H1 (cell line): ENCODE data around the gene TC2N.

ENCODE experiments used
- CTCF ChIP-seq, 3 experiments: IDR thresholded peaks; 1 replicate in 2 of 3; 2 replicates in 1 of 3; pipeline versions ENCODE4 v1.5.1 to v1.6.1; 2011; ENCODE audit warnings: low read length in 3 of 3, mild to moderate bottlenecking in 3 of 3, inconsistent platforms in 2 of 3, low read depth in 1 of 3, moderate library complexity in 1 of 3; ENCODE audit not compliant: insufficient read depth in 1 of 3; ENCODE audit errors: control extremely low read depth in 1 of 3
- EZH2 ChIP-seq: fragments of 200-600 bp; sonication (generic); IDR thresholded peaks from 2 replicates; pipeline ENCODE4 v1.7.1; 2012; ENCODE audit warnings: low read depth, mild to moderate bottlenecking, moderate library complexity, low read length, inconsistent platforms; ENCODE audit not compliant: severe bottlenecking
- RAD21 ChIP-seq, 2 experiments: IDR thresholded peaks in 1 of 2; conservative IDR thresholded peaks in 1 of 2; 2 replicates each; pipeline ENCODE4 v1.6.1; 2011; ENCODE audit warnings: low read depth in 2 of 2, low read length in 2 of 2, improper control_type of control experiment in 1 of 2, inconsistent platforms in 1 of 2, mild to moderate bottlenecking in 1 of 2, moderate library complexity in 1 of 2
- SUZ12 ChIP-seq: fragments of 200-600 bp; sonication (generic); IDR thresholded peaks from 2 replicates; pipeline ENCODE4 v1.6.1; 2012; ENCODE audit warnings: mild to moderate bottlenecking, inconsistent platforms, low read length, moderate library complexity, mixed read lengths

- TF ChIP-seq RAD21 (IDR thresholded peaks at IDR 0.05 in 1 of 2, conservative IDR thresholded peaks at IDR 0.05 in 1 of 2; ENCODE audit: low read depth in 2 of 2, low read length in 2 of 2), result no peak
- TF ChIP-seq CTCF (IDR thresholded peaks at IDR 0.05; ENCODE audit: control extremely low read depth in 1 of 3, insufficient read depth in 1 of 3, low read depth in 1 of 3, low read length in 3 of 3), result no peak
- no peak for TF ChIP-seq EZH2
- TF ChIP-seq SUZ12, result no peak
Measured at GRCh38 chr14:91754185-91754584, 113.2 kb downstream of the TC2N start.
